K562 (cell line): ENCODE measurements around the gene ZFP62.

Source experiments
- CHD2 ChIP-seq: IDR thresholded peaks from 2 replicates; pipeline ENCODE4 v1.6.1; 2011; ENCODE audit warnings: low read depth, low read length
- MAX ChIP-seq: sonication (generic); formaldehyde crosslinking; IDR thresholded peaks from 2 replicates; pipeline ENCODE4 v1.9.0; 2022; ENCODE audit warnings: mild to moderate bottlenecking, missing genetic modification reagents
- POLR2A ChIP-seq: fragments of 450-650 bp; conservative IDR thresholded peaks from 2 replicates; pipeline ENCODE4 v1.6.1; 2016
- RAD51 ChIP-seq: fragments of 450-650 bp; IDR thresholded peaks from 2 replicates; pipeline ENCODE4 v1.7.1; 2016; ENCODE audit warnings: low read depth, mild to moderate bottlenecking, borderline replicate concordance
- SMARCA4 ChIP-seq: fragments of 450-650 bp; IDR thresholded peaks from 2 replicates; pipeline ENCODE4 v1.6.1; 2016
- TAF1 ChIP-seq: IDR thresholded peaks from 2 replicates; pipeline ENCODE4 v1.6.1; 2011; ENCODE audit warnings: mild to moderate bottlenecking, low read length, moderate library complexity; ENCODE audit not compliant: insufficient read depth, control insufficient read depth, severe bottlenecking; ENCODE audit errors: extremely low read depth
- TEAD4 ChIP-seq, 2 experiments: sonication (generic) in 1 of 2; formaldehyde crosslinking in 1 of 2; IDR thresholded peaks; 2 replicates each; pipeline versions ENCODE4 v1.6.1 to v1.8.0; 2012 to 2022; ENCODE audit warnings: borderline replicate concordance in 1 of 2, inconsistent platforms in 1 of 2, low read length in 1 of 2, mild to moderate bottlenecking in 1 of 2, missing genetic modification reagents in 1 of 2

- no peak for TF ChIP-seq TEAD4 (IDR thresholded peaks at IDR 0.05; ENCODE audit: low read length)
- TF ChIP-seq TEAD4 (CRISPR knock-in tag; IDR thresholded peaks at IDR 0.05; ENCODE audit: borderline replicate concordance): no peak
- no peak for TF ChIP-seq TAF1
- no peak for TF ChIP-seq MAX
- TF ChIP-seq SMARCA4: no peak
- TF ChIP-seq CHD2: no peak
- no peak for TF ChIP-seq RAD51
- TF ChIP-seq POLR2A: no peak
Measured at GRCh38 chr5:180865981-180866695, 5.1 kb upstream of the ZFP62 start.
